M059J (cell line): Measurements from ENCODE around the gene ARV1. TPM values are rescaled to one million over a fixed set of nuclear protein-coding genes. Genes with fewer than 3 reads are reported as not detected.
"Not testable (repeated sequence)": the region's sequence is repeated elsewhere in the genome, so short reads cannot be mapped to it uniquely, and the experiment has no call there.

Source experiments
- DNase-seq: peaks from one replicate; pipeline ENCODE4 v3.0.0-alpha.2; 2012; ENCODE audit warnings: low read depth
- total RNA-seq: library from RNA; depleted of rRNA; stranded (reverse); fragments of >200 nt; shearing (Covaris generic); gene quantifications from 2 replicates; pipeline ENCODE4 v1.2.3, GENCODE V29; 2014

The ARV1 gene
- total RNA-seq, 1 experiment from 2014 or later: 31.4 TPM

DNA sequence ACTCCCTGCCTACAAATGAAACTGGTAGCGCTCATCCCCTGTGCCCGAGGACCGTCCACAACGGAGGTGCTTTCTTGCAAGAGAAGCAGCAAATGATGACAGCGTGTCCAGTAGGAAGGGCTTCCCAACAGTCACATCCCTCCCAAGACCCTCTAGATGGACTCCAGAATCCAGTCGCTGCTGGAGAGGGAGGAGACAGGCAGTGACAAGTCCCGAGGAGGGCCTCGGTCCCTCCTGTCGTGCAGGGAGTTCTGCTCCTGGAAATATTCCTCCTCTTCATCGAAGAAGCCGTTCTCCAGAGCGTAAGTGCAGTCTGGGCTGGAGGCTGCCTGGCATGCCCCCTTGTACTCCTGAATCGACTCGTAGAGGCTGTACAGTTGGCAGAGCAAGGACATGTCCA is 40.8 kb downstream of the ARV1 start:
- DNase-seq: no peak

DNA sequence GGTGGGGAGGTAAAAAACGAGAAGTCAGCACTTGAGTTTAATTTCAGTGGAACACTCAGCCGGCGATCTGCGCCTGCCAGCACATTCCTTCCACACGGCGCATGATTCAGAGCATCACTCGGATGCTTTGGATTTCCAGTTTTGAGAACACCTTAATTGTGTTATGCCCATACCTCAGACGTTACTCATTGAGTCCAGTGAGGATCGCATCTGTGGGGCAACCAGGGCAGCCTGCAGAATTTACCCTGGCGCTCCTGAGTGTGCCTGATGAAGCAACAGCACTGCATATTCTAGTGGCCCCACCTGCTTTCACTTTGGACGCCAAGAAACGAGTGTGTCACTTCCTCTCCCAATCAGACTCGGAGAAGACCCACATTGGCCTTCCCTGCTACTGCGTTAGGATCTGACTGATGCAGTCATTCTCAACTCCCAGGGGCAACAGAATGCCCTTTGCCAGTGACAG is 41.3 kb downstream of the ARV1 start:
- peak; percentile 57 for DNase-seq

DNA sequence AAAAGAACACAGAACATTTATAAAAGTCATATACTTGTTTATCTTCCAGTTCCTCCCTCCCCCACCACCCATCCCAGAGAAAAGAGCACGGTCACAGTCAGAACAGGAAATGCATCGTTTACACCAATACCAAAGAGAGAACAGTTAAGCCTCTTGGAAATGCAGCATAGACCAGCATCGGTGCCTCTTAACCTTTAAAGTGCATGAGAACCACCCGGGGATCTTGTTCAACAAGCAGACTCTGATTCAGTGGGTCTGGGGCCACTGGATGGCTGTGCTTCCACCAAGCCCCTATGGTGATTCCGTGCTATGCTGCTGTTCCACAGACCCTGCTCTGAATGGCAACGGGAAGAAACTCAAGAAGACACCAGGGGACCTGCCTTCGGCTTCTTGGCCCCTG is 41.9 kb downstream of the ARV1 start:
- DNase-seq: peak; percentile 24

GRCh38 chr1:231021540-231022031 is 42.7 kb downstream of the ARV1 start:
- peak; percentile 40 for DNase-seq

DNA sequence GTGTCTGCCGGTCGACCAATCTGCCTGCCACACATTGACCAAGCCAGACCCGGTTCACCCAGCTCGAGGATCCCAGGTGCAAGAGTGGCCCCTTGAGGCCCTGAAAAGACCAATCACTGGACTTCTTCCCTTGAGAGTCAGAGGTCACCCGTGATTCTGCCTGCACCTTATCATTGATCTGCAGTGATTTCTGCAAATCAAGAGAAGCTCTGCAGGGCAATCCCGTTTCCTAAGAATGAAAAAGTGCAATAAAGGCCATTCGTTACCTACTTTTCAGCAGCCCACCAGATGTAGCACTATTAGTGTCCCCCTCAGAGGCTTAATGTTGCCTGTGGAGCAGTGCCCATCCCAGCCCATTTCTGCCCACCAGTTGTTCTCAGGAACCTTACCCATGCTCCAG is 43.6 kb downstream of the ARV1 start:
- not testable (repeated sequence) for DNase-seq

DNA sequence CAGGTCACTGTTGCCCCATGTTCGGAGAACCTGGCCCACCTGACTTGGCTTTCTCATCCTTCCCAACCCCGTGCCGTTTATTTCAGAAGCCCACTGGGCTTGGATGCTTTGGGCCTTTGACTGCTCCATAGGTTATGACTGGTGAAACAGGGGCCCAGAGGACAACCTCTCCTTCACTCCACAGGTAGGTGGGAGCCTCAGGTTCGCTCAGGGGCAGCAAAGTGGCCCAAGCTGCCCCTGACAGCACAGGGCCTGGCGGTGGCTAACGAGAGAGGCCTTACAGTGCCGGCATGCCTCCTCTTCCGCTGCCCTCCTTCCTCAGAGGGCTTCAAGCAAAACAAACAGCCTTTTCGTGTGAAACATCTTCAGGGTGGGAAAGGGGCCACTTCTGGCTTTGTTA is 44.3 kb downstream of the ARV1 start:
- no peak for DNase-seq

DNA sequence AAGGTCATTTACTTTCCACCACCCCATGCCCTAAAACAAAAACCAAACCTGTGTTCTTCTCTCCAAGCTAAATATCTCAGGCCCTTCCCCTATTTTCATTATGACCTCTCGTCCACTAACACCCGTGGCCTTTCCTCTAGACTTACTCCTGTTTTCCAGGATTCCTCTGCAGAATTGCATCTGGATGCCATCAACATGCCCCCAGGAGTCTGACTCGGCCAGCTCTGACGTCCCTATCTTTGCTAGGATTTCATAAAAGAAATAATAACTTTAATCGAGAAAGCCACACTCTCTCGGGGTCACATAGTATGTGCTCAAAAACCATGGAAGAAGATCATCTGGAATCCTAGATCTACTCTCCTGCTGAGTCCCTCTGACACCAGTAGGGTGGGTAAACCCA is 47.7 kb downstream of the ARV1 start:
- no peak for DNase-seq

DNA sequence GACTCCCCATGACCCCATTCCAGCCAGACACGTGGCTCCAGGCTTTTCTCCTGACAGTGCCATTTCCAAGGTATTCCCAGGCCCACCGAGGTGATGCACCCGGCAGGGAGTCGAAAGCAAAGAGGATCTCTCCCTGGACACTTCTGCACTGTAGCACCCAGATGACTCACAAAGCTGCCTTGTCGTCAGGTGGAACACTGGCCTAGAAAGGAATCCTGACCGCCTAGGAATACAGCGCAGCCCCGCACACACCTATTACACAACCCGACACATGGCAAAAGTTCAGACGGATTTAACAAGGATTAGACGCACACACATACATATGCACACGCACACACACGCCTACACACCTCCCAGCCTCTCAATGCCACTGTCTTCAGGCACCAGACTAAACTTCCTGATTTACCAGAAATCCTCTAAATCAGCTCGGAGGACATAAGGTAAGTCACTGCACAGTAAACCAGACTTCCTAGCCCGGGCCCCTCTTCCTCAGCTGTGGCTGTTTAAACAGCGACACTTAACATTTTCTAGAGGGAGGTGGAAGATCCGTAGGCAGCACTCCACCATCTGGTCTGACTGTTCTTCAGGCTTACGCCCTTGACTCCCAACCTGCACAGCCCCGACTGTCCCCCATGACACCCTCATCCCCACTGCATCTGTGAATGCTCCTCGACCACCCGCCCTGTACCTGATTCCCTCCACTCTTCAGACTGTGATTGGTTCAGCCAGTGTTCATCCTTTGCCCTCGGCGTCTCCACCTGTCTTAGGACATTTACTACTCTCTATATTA is 48.4 kb downstream of the ARV1 start:
- DNase-seq: no peak

- no peak for DNase-seq
Observed at GRCh38 chr1:231027971-231028370, 49.1 kb downstream of the ARV1 start.

DNA sequence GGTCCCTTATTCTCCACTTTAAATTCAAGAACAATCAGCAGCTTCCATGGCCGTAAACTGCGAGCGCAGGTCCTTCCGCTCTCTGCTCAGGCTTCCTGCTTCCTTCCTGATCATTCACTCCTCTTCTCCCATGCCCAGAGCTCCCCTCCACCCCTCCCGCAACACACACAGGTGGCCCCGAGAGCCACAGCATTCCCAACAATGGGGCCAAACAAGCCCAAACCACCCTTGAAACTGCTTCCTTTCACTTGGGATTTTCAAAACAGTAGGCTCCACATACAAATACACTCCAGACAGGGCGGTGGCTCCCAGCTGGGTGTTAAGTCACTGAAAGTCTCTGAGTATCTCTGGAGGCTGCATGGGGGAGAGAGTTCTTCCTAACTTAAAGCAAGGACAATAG is 49.8 kb downstream of the ARV1 start:
- DNase-seq: no peak

- not testable (repeated sequence) for DNase-seq
Observed at GRCh38 chr1:231029247-231029646, 50.4 kb downstream of the ARV1 start.

DNA sequence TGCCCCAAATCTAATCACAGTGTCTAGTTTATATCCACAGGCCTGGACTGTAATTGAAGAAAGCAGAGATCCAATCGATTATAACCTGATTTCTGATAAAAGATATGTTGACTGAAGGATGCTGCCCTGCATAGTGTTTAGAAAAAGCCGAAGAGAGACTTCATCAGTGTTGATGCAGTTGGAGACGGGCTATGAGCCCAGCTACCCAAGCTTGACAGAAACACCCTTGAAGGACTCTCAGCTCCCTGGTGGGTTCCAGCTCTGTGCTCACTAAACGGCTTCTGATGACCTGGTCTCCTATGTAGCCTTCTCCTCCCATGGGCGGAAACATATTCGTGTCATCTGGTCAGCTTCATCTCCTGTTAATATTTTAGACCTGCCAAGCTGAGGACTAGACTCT is 50.9 kb downstream of the ARV1 start:
- no peak for DNase-seq

- peak; percentile 11 for DNase-seq
Observed at GRCh38 chr1:231032963-231033362, 54.1 kb downstream of the ARV1 start.

- no peak for DNase-seq
Observed at GRCh38 chr1:231035799-231036198, 56.9 kb downstream of the ARV1 start.

GRCh38 chr1:231036416-231036815 is 57.5 kb downstream of the ARV1 start:
- DNase-seq: no peak

- peak; percentile 52 for DNase-seq
Observed at GRCh38 chr1:231037585-231038517, 59.0 kb downstream of the ARV1 start.

DNA sequence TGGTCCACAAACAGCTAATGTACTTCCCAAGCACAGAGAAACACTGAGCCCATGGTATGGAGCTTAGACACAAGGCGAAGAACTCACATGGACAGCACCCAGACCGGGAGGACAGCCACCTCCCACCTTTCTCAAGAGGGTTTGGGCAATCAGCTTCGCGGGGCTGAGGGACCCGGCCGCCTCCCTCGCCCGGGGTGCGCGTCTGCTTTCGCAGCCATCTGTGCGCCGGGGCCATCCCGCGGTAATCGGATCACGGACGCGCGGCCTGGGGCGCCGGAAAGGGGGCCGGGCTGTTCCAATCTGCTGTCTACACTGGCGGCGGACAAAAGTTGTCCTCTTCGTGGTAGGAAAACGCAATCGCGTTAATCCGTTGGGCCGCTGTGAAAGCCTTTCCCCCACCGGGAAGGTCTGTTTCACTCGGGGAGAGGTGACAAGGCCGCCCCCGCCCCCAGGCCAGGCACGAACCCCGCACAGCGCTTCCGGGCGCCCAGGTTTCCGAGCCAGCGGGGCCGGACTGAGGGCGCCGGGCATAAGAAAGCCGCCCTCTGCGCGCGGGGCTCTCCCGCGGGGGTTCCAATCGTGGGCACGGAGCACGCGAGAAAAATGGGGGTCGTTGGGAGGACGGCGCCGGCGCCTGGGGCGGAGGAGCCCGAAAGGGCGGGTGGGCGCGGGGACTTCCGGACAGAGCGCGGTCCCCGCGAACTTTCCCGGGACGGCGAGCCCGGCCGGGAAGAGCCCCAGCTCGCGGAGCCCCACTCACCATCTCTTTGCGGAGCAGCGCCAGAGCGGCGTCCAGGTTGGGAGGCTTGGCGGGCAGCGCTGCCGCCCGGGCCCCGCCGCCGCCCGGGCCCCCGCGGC is 60.5 kb downstream of the ARV1 start:
- DNase-seq: peak; percentile 27

- DNase-seq: no peak
Observed at GRCh38 chr1:231040019-231040799, 61.3 kb downstream of the ARV1 start, which contains the start of gene FAM89A. Gene FAM89A (minus strand): TSS chr1:231040254. CDS start chr1:231040211, 43 bp downstream.

GRCh38 chr1:231040800-231041718 is 62.2 kb downstream of the ARV1 start:
- no peak for DNase-seq
